Subcutaneous adipose tissue (tissue), 4 donors: ENCODE measurements around the gene IKZF1. TPM values are rescaled to one million over a fixed set of nuclear protein-coding genes. Genes with fewer than 3 reads are reported as not detected.

ENCODE experiments used
- total RNA-seq, 4 donors: library from RNA; depleted of rRNA; stranded (reverse); fragments of >200 nt; gene quantifications; one replicate each; pipeline ENCODE4 v1.1.0, GENCODE V29; 2016
- TF ChIP-seq, protein P1 (sequence below): fragments of 450-650 bp; IDR thresholded peaks from one replicate; pipeline ENCODE4 v1.5.1; 2016; ENCODE audit warnings: low read depth, mild to moderate bottlenecking, control low read depth, antibody characterized with exemption, moderate library complexity

IKZF1 gene
- total RNA-seq, 4 donors from 2014 or later, result 10.0 to 49.3 (median 21.7) TPM

DNA sequence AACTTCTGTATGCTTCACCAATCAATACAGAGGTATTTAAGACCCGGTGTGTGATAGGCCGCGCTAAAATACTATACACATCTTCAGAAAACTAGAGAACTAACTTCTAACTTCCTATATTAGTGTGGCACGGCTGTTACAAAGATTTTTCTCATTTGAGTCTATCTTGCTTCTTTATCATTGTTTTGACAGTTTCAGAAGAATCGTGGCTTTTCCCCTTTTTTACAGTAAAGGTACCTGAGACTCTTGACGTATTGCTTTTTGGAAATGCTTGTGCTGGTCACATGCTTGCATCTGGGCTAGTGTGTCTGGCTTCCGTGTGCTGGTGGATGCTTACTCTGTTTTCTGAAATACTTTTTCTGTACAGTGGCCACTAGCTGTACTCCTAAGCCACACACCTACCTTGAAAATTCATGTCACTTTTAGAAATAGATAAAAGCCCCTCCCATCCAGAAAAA lies 12.7 kb downstream of the IKZF1 start:
- TF ChIP-seq, protein P1, sequence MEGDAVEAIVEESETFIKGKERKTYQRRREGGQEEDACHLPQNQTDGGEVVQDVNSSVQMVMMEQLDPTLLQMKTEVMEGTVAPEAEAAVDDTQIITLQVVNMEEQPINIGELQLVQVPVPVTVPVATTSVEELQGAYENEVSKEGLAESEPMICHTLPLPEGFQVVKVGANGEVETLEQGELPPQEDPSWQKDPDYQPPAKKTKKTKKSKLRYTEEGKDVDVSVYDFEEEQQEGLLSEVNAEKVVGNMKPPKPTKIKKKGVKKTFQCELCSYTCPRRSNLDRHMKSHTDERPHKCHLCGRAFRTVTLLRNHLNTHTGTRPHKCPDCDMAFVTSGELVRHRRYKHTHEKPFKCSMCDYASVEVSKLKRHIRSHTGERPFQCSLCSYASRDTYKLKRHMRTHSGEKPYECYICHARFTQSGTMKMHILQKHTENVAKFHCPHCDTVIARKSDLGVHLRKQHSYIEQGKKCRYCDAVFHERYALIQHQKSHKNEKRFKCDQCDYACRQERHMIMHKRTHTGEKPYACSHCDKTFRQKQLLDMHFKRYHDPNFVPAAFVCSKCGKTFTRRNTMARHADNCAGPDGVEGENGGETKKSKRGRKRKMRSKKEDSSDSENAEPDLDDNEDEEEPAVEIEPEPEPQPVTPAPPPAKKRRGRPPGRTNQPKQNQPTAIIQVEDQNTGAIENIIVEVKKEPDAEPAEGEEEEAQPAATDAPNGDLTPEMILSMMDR, result no peak

DNA sequence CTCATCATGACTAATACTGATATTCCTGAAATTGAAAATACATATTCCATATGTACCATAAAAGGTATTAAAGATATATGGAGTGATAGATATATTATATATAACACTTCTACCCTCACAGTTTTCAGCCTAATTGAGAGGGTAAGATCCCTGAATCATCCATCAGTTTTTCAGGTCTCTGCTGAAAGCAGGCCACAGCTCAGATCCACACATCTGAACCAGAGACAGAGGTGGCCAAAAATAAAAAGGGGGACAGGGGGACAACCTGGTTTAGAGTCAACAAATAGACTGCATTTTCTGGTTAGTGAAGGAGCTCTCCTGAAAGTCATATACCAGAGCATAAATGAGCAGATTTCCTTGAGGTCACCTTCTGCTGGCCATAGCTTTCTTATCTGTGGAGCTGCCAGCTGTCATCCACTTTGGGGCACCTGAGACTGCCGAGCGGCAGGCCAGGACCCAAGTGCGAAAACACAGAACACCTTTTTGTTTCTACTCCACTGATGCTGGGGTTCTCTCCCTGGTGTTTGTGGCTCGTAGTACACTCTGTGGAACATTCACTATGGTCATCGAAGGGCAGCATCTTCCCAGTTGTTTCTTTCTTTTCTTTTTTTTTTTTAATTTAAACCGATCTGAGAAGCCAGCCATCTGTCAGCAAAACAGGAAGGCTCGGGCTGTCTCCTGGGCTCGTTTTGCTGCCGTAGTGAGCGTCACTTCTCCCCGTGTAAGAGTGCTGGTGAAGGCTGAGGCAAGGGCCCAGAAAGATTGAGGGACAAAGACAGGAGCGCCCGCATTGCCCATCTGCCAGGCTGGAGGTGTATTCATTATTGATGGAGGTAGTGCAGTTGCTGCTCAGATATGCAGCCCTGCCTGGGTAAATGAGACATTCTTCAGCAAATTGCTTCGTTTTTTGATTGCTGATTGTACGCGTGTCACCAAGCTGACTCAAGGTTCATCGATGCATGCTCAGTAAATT lies 13.5 kb downstream of the IKZF1 start:
- TF ChIP-seq, protein P1, result no peak

DNA sequence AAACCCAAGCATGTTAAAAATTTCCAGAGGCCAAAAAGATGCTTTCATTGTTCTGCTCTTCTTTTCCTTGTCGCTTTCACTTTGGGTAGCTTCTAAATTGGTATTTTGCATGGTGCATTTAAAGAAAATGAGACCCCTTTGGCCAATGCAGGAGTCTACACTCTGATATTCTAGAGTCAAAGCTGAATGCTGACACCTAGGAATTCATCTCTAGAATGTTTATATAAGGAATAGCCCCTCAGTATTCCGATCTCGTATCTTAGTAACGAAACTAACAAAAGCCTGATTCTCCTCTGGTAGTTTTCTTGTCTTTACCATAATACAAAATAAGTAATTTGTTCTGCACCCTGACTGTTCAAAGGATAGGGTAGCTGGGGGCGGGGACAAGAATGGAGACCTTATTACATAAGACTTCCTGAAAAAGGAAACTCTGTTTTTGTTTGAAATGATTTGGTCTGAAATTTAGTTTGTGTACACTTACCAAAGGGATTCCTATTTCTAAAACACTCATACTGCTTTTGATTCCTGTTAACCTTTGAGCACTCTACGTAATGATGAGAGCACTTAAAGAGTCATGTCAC lies 17.1 kb downstream of the IKZF1 start:
- TF ChIP-seq, protein P1, result no peak

DNA sequence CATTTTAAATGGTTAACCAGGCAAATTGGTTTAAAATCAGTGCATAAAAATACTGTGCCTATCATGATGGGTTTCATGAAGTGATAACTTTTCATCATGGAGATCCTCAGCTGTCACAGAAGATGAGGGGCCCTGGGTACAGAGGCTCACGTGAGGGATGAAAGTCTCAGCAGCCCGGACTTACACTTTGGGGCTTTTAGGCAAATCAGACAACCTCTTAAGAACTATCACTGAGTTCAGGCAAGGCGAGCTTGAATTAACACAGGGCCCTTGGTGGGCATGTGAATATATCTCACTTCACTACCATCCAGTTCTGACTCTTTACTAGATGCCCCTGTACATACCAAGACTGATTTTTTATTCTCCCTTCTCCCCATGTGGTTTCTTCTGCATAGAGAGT lies 19.6 kb downstream of the IKZF1 start:
- TF ChIP-seq, protein P1, result no peak

DNA sequence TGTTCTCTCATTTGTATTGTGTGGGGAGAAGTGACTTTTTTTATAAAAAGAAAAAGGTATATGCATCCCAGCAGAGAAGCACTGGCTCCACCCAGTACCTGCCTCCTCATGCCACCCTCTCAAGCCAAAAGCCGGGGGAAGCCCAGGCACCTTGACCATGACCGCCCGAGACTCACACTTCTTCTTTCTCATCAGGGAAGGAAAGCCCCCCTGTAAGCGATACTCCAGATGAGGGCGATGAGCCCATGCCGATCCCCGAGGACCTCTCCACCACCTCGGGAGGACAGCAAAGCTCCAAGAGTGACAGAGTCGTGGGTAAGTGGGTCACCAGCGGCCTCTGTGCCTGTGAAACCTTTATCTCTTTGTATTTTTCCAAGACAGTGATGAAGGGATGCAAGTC lies 22.9 kb downstream of the IKZF1 start:
- TF ChIP-seq, protein P1, result no peak

DNA sequence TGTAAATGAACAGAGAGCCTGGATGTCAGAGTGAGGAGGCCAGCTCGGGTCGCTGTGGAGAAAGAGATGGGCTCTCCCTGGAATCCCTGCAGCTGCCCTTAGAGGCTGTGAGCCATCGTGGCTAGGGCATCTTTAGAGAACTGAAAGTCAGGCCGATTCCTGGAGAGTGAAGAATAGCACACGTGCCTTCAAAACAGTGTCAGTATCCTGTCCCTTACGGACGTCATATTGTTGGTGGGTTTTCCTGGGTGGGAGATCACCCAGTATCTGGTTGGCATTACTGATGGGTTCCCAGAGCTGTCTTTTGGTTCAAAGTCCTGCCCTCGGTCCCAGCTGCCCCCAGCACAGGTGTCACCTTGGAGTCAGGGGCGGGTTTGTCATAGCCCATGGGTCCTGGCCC lies 25.3 kb downstream of the IKZF1 start:
- TF ChIP-seq, protein P1, result no peak

DNA sequence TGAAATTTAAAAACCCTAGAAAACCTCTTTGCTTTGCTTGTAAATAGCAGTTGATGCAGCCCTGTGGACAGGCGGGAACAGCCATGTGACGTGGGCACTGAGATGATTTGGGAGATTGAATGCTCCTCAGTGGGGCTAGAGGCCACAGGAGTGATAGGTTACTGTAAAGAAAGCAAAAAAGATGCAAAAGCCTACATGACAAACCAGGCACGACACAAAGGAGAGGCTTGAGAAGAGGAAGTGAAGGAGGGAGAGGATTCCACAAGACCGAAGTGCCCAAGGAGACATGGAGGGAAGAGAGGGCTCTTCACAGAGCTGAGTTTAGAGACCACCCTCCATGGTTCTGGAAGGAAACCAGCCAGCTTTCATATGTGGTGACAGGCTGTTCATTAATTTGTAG lies 25.7 kb downstream of the IKZF1 start:
- TF ChIP-seq, protein P1, result no peak
